Measurements from ENCODE around the gene MUC15.

Gene MUC15

DNA sequence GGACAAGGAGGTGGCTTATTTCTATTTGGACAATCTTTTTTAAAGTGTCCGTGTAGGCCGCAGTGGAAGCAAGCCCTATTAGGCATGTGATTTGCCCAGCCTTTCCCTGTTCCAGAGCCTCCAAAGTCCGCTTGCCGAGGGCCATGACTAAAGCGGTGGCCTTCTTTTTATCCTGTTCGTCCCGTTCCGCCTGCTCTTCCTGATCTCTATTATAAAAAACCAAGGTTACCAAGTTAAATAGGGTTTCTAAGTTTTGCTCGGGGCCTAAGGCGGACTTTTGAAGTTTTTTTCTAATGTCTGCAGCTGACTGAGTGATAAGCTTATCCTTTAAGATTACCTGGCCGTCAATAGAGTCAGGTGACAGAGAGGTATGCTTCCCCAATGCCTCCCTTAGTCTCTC lies 21.6 kb upstream of the MUC15 start:
- ATAC-seq = no peak
- TF ChIP-seq TCF4 (CRISPR knock-in tag; IDR thresholded peaks at IDR 0.05; ENCODE audit: borderline replicate concordance) (no peak), ISL1 (CRISPR knock-in tag; IDR thresholded peaks at IDR 0.05) (no peak), ZNF70 (CRISPR knock-in tag; IDR thresholded peaks at IDR 0.05) (no peak), SNAI2 (CRISPR knock-in tag; IDR thresholded peaks at IDR 0.05) (no peak), TOX (CRISPR knock-in tag; IDR thresholded peaks at IDR 0.05; ENCODE audit: borderline replicate concordance) (no peak), ZFP30 (CRISPR knock-in tag; IDR thresholded peaks at IDR 0.05) (no peak), BACH2 (CRISPR knock-in tag; IDR thresholded peaks at IDR 0.05; ENCODE audit: borderline replicate concordance) (no peak), ZFP3 (CRISPR knock-in tag; IDR thresholded peaks at IDR 0.05) (no peak), OSR1 (CRISPR knock-in tag; IDR thresholded peaks at IDR 0.05) (no peak), ZC3H10 (CRISPR knock-in tag; IDR thresholded peaks at IDR 0.05) (no peak), ESRRG (CRISPR knock-in tag; IDR thresholded peaks at IDR 0.05) (no peak), PPARA (CRISPR knock-in tag; IDR thresholded peaks at IDR 0.05; ENCODE audit: borderline replicate concordance) (no peak)
- TF ChIP-seq, protein P1, sequence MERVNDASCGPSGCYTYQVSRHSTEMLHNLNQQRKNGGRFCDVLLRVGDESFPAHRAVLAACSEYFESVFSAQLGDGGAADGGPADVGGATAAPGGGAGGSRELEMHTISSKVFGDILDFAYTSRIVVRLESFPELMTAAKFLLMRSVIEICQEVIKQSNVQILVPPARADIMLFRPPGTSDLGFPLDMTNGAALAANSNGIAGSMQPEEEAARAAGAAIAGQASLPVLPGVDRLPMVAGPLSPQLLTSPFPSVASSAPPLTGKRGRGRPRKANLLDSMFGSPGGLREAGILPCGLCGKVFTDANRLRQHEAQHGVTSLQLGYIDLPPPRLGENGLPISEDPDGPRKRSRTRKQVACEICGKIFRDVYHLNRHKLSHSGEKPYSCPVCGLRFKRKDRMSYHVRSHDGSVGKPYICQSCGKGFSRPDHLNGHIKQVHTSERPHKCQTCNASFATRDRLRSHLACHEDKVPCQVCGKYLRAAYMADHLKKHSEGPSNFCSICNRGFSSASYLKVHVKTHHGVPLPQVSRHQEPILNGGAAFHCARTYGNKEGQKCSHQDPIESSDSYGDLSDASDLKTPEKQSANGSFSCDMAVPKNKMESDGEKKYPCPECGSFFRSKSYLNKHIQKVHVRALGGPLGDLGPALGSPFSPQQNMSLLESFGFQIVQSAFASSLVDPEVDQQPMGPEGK (CRISPR knock-in tag; IDR thresholded peaks at IDR 0.05; ENCODE audit: borderline replicate concordance) = no peak
- TF ChIP-seq, protein P2, sequence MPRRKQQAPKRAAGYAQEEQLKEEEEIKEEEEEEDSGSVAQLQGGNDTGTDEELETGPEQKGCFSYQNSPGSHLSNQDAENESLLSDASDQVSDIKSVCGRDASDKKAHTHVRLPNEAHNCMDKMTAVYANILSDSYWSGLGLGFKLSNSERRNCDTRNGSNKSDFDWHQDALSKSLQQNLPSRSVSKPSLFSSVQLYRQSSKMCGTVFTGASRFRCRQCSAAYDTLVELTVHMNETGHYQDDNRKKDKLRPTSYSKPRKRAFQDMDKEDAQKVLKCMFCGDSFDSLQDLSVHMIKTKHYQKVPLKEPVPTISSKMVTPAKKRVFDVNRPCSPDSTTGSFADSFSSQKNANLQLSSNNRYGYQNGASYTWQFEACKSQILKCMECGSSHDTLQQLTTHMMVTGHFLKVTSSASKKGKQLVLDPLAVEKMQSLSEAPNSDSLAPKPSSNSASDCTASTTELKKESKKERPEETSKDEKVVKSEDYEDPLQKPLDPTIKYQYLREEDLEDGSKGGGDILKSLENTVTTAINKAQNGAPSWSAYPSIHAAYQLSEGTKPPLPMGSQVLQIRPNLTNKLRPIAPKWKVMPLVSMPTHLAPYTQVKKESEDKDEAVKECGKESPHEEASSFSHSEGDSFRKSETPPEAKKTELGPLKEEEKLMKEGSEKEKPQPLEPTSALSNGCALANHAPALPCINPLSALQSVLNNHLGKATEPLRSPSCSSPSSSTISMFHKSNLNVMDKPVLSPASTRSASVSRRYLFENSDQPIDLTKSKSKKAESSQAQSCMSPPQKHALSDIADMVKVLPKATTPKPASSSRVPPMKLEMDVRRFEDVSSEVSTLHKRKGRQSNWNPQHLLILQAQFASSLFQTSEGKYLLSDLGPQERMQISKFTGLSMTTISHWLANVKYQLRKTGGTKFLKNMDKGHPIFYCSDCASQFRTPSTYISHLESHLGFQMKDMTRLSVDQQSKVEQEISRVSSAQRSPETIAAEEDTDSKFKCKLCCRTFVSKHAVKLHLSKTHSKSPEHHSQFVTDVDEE (CRISPR knock-in tag; IDR thresholded peaks at IDR 0.05) = no peak
- TF ChIP-seq, protein P3, sequence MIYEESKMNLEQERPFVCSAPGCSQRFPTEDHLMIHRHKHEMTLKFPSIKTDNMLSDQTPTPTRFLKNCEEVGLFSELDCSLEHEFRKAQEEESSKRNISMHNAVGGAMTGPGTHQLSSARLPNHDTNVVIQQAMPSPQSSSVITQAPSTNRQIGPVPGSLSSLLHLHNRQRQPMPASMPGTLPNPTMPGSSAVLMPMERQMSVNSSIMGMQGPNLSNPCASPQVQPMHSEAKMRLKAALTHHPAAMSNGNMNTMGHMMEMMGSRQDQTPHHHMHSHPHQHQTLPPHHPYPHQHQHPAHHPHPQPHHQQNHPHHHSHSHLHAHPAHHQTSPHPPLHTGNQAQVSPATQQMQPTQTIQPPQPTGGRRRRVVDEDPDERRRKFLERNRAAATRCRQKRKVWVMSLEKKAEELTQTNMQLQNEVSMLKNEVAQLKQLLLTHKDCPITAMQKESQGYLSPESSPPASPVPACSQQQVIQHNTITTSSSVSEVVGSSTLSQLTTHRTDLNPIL (CRISPR knock-in tag; IDR thresholded peaks at IDR 0.05; ENCODE audit: low read depth) = no peak

DNA sequence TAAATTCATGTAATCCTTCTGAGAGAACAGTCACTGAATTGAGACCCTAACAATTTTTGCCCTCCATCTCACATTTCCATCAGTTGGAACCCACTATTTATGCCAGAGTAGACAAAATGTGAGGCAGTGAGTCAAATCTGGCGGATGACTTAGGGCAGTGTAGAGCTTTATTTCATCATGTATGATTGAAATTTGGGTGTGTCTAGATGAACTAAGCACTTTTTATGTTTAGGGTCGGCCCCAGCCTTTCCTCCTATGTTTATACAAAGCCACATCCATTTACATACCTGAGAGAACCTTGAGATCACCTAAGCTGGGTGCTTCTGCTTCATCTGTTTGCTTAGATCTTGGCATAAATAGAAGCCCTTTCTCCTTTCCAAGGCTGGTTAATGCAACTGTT lies 15.0 kb upstream of the MUC15 start:
- TF ChIP-seq OSR1 (CRISPR knock-in tag; IDR thresholded peaks at IDR 0.05) (no peak), RARB (CRISPR knock-in tag; IDR thresholded peaks at IDR 0.05) (no peak), TOX (CRISPR knock-in tag; IDR thresholded peaks at IDR 0.05; ENCODE audit: borderline replicate concordance) (no peak), CSDC2 (CRISPR knock-in tag; IDR thresholded peaks at IDR 0.05) (no peak), ZNF565 (CRISPR knock-in tag; conservative IDR thresholded peaks at IDR 0.05; ENCODE audit: low read depth) (no peak), SNAI2 (CRISPR knock-in tag; IDR thresholded peaks at IDR 0.05) (no peak), BACH2 (CRISPR knock-in tag; IDR thresholded peaks at IDR 0.05; ENCODE audit: borderline replicate concordance) (no peak)
- TF ChIP-seq, protein P3 (CRISPR knock-in tag; IDR thresholded peaks at IDR 0.05; ENCODE audit: low read depth) = no peak
- no peak for ATAC-seq

DNA sequence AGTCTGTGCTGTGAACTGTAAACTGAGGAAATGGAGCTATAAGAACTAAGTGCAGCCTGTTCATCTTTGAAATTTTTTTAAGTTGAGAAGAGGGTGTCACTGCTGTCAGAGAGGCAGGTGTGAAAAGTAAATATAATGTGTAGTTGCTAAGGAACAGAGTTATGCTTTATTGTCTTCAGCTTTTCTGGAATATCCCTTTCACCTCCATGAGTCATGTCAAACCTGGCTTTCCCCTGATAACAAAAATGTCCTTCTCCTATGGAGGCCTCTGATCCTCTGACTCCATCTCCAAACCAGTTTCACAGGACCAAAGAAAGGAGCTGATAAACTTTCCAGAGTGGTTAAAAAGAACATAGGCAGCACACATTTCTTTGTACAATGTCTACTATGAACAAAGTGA lies 12.8 kb upstream of the MUC15 start:
- ATAC-seq = no peak
- TF ChIP-seq ZNF70 (CRISPR knock-in tag; IDR thresholded peaks at IDR 0.05) (no peak), ARNTL (CRISPR knock-in tag; IDR thresholded peaks at IDR 0.05; ENCODE audit: borderline replicate concordance, low read depth) (no peak), ZFP30 (CRISPR knock-in tag; IDR thresholded peaks at IDR 0.05) (no peak), RARB (CRISPR knock-in tag; IDR thresholded peaks at IDR 0.05) (no peak), PPARA (CRISPR knock-in tag; IDR thresholded peaks at IDR 0.05; ENCODE audit: borderline replicate concordance) (no peak), ESRRG (CRISPR knock-in tag; IDR thresholded peaks at IDR 0.05) (no peak), OSR1 (CRISPR knock-in tag; IDR thresholded peaks at IDR 0.05) (no peak), ZNF8 (CRISPR knock-in tag; IDR thresholded peaks at IDR 0.05) (no peak), TOX (CRISPR knock-in tag; IDR thresholded peaks at IDR 0.05; ENCODE audit: borderline replicate concordance) (no peak), ZNF565 (CRISPR knock-in tag; conservative IDR thresholded peaks at IDR 0.05; ENCODE audit: low read depth) (no peak), BACH2 (CRISPR knock-in tag; IDR thresholded peaks at IDR 0.05; ENCODE audit: borderline replicate concordance) (no peak)

DNA sequence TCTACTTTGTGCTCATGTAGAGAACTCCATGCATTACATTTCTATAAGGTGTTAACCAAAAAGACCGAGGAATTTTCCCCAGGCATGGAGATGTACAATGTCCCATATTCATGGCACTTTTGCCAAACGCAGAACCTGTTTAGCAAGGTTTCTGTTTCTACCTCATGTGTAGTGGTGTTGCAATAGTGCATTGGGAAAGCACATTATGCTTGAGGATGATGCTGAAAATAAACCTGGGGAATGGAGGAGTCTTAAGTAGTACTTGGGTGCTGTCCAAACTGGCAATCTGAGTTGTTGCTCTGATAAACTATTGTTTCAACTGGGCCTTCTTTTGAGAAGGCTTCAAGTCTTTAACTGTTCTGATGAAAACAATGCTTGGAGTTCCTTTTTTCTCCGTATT lies 11.5 kb upstream of the MUC15 start:
- ATAC-seq = no peak
- TF ChIP-seq BACH2 (CRISPR knock-in tag; IDR thresholded peaks at IDR 0.05; ENCODE audit: borderline replicate concordance) (no peak), ISL1 (CRISPR knock-in tag; IDR thresholded peaks at IDR 0.05) (peak; percentile 32; the same call in 1 of the 2 replicates), GLIS3 (CRISPR knock-in tag; IDR thresholded peaks at IDR 0.05) (no peak)
- TF ChIP-seq, protein P2 (CRISPR knock-in tag; IDR thresholded peaks at IDR 0.05) = no peak
- TF ChIP-seq, protein P3 (CRISPR knock-in tag; IDR thresholded peaks at IDR 0.05; ENCODE audit: low read depth) = no peak
- TF ChIP-seq, protein P4, sequence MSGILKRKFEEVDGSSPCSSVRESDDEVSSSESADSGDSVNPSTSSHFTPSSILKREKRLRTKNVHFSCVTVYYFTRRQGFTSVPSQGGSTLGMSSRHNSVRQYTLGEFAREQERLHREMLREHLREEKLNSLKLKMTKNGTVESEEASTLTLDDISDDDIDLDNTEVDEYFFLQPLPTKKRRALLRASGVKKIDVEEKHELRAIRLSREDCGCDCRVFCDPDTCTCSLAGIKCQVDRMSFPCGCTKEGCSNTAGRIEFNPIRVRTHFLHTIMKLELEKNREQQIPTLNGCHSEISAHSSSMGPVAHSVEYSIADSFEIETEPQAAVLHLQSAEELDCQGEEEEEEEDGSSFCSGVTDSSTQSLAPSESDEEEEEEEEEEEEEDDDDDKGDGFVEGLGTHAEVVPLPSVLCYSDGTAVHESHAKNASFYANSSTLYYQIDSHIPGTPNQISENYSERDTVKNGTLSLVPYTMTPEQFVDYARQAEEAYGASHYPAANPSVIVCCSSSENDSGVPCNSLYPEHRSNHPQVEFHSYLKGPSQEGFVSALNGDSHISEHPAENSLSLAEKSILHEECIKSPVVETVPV (CRISPR knock-in tag; IDR thresholded peaks at IDR 0.05) = no peak

Measured in SK-N-SH treated with all-trans-retinoic acid at 6 μM for 48 hours (cell line).